Ascending aorta (tissue), 2 donors: ENCODE measurements around the gene ADAM8. TPM values are rescaled to one million over a fixed set of nuclear protein-coding genes. Genes with fewer than 3 reads are reported as not detected.

Experiments
- DNase-seq, 2 donors: peaks; one replicate each; pipeline ENCODE4 v3.0.0-alpha.2; 2019; ENCODE audit warnings: low spot score in 2 of 2
- H3K27ac ChIP-seq, 2 donors: fragments of 200-600 bp; sonication (generic); one replicate each; pipeline ENCODE4 v1.5.1; 2016 to 2017; ENCODE audit warnings: mild to moderate bottlenecking in 1 of 2
- H3K27me3 ChIP-seq: fragments of 200-600 bp; sonication (generic); one replicate; pipeline ENCODE4 v1.5.1; 2017
- H3K36me3 ChIP-seq, 2 donors: fragments of 200-600 bp; sonication (generic); one replicate each; pipeline ENCODE4 v1.5.1; 2016
- H3K4me1 ChIP-seq, 2 donors: fragments of 200-600 bp; sonication (generic); one replicate each; pipeline ENCODE4 v1.5.1; 2016 to 2017; ENCODE audit warnings: mild to moderate bottlenecking in 1 of 2
- H3K4me3 ChIP-seq, 2 donors: fragments of 200-600 bp; sonication (generic); one replicate each; pipeline ENCODE4 v1.5.1; 2016 to 2017; ENCODE audit warnings: mild to moderate bottlenecking in 1 of 2
- H3K9me3 ChIP-seq, 2 donors: fragments of 200-600 bp; sonication (generic); one replicate each; pipeline ENCODE4 v1.5.1; 2016
- CTCF ChIP-seq, 3 experiments: fragments of 200-600 bp in 2 of 3; fragments of 450-650 bp in 1 of 3; sonication (generic) in 2 of 3; IDR thresholded peaks; one replicate each; pipeline ENCODE4 v1.5.1; 2016 to 2019; ENCODE audit warnings: antibody characterized with exemption in 3 of 3, mild to moderate bottlenecking in 1 of 3, moderate library complexity in 1 of 3
- intact Hi-C: fragments of 100-400 bp; cut with DNase I; formaldehyde crosslinking; loops from one replicate; pipeline ENCODE4 v1.15.1; 2023
- total RNA-seq: library from RNA; depleted of rRNA; stranded (reverse); fragments of >200 nt; gene quantifications from one replicate; pipeline ENCODE4 v1.1.0, GENCODE V29; 2016

The ADAM8 gene
- total RNA-seq, 1 donor from 2014 or later, result 21.4 TPM

- peaks cover 0 to 3% of the 10 kb centered on the region in 2 donors for H3K4me1 ChIP-seq
- no peak for DNase-seq
- no peak overlapping the region for H3K27ac ChIP-seq
- intact Hi-C loops, result no loop called here
- no peak for TF ChIP-seq CTCF (IDR thresholded peaks at IDR 0.05)
- no peak overlapping the region for H3K4me3 ChIP-seq
- H3K27me3 ChIP-seq, result no peaks in the 10 kb centered on the region
- no peaks in the 10 kb centered on the region for H3K9me3 ChIP-seq
- peaks cover 19 to 22% of the 10 kb centered on the region in 2 donors for H3K36me3 ChIP-seq
These were observed 36.5 kb upstream of the ADAM8 start for GRCh38 chr10:133313192-133313591.

GRCh38 chr10:133312769-133313145, 36.1 kb upstream of the ADAM8 start:
- H3K9me3 ChIP-seq, result no peaks in the 10 kb centered on the region
- intact Hi-C loops, result no loop called here
- TF ChIP-seq CTCF (IDR thresholded peaks at IDR 0.05), result no peak
- no peaks in the 10 kb centered on the region for H3K27me3 ChIP-seq
- peaks cover 0 to 5% of the 10 kb centered on the region in 2 donors for H3K4me1 ChIP-seq
- DNase-seq, result no peak
- H3K27ac ChIP-seq, result no peak overlapping the region
- H3K4me3 ChIP-seq, result no peak overlapping the region
- peaks cover 19 to 22% of the 10 kb centered on the region in 2 donors for H3K36me3 ChIP-seq

- peaks cover 19 to 22% of the 10 kb centered on the region in 2 donors for H3K36me3 ChIP-seq
- no peak for DNase-seq
- H3K27ac ChIP-seq, result no peak overlapping the region
- peaks cover 2 to 10% of the 10 kb centered on the region in 2 donors for H3K4me1 ChIP-seq
- intact Hi-C loops, result no loop called here
- no peak for TF ChIP-seq CTCF (IDR thresholded peaks at IDR 0.05)
- no peaks in the 10 kb centered on the region for H3K9me3 ChIP-seq
- H3K4me3 ChIP-seq, result no peak overlapping the region
- no peaks in the 10 kb centered on the region for H3K27me3 ChIP-seq
These were observed 35.5 kb upstream of the ADAM8 start for GRCh38 chr10:133312016-133312768.

GRCh38 chr10:133311570-133311969, 34.9 kb upstream of the ADAM8 start:
- no peaks in the 10 kb centered on the region for H3K9me3 ChIP-seq
- H3K27ac ChIP-seq, result no peak overlapping the region
- no peak for TF ChIP-seq CTCF (IDR thresholded peaks at IDR 0.05)
- H3K4me3 ChIP-seq, result no peak overlapping the region
- H3K4me1 ChIP-seq, result peaks cover 2 to 17% of the 10 kb centered on the region in 2 donors
- peaks cover 19 to 22% of the 10 kb centered on the region in 2 donors for H3K36me3 ChIP-seq
- no peaks in the 10 kb centered on the region for H3K27me3 ChIP-seq
- no peak for DNase-seq
- intact Hi-C loops, result no loop called here

GRCh38 chr10:133310789-133311188, 34.1 kb upstream of the ADAM8 start:
- DNase-seq, result no peak
- H3K27ac ChIP-seq, result no peak overlapping the region
- no peak for TF ChIP-seq CTCF (IDR thresholded peaks at IDR 0.05)
- H3K27me3 ChIP-seq, result no peaks in the 10 kb centered on the region
- no peaks in the 10 kb centered on the region for H3K9me3 ChIP-seq
- peaks cover 19 to 22% of the 10 kb centered on the region in 2 donors for H3K36me3 ChIP-seq
- H3K4me1 ChIP-seq, result peaks cover 2 to 22% of the 10 kb centered on the region in 2 donors
- H3K4me3 ChIP-seq, result no peak overlapping the region
- intact Hi-C loops, result no loop called here
